Activated CD4-positive, alpha-beta memory T cell treated with anti-CD3 and anti-CD28 coated beads, Interleukin-2, amount 10 ng/mL, durations not matched to agents 7 days and 5 days (primary cell): ENCODE results near the gene MAD1L1. TPM values are rescaled to one million over a fixed set of nuclear protein-coding genes. Genes with fewer than 3 reads are reported as not detected.
"Not testable (repeated sequence)": the region's sequence is repeated elsewhere in the genome, so short reads cannot be mapped to it uniquely, and the experiment has no call there.

Source experiments
- CTCF ChIA-PET: fragments of 350-600 bp; sonication (Branson Sonifier 250); formaldehyde crosslinking; loops from one replicate; lab custom pipeline; 2021; ENCODE audit warnings: antibody characterized with exemption, inconsistent platforms; lab: Charles Lee
- POLR2A ChIA-PET: fragments of 350-600 bp; sonication (Branson Sonifier 250); formaldehyde crosslinking; loops from one replicate; lab custom pipeline; 2021; ENCODE audit warnings: antibody characterized with exemption; lab: Charles Lee
- DNase-seq: peaks from one replicate; pipeline ENCODE4 v3.0.0-alpha.2; 2020
- H3K27ac Mint-ChIP-seq: one replicate; pipeline ENCODE4 v1.8.0; 2021; ENCODE audit warnings: mild to moderate bottlenecking, mixed read lengths
- H3K27me3 Mint-ChIP-seq: one replicate; pipeline ENCODE4 v1.8.0; 2021; ENCODE audit warnings: mixed read lengths
- H3K36me3 Mint-ChIP-seq: one replicate; pipeline ENCODE4 v1.8.0; 2021; ENCODE audit warnings: low read depth, mixed read lengths
- H3K4me1 Mint-ChIP-seq: one replicate; pipeline ENCODE4 v1.8.0; 2021; ENCODE audit warnings: mixed read lengths
- H3K4me3 Mint-ChIP-seq: one replicate; pipeline ENCODE4 v1.8.0; 2021; ENCODE audit warnings: mild to moderate bottlenecking, mixed read lengths
- H3K9me3 Mint-ChIP-seq: one replicate; pipeline ENCODE4 v1.8.0; 2021; ENCODE audit warnings: mixed read lengths
- total RNA-seq, 2 experiments: library from RNA; stranded (reverse); gene quantifications; one replicate each; pipeline ENCODE4 v1.2.3, GENCODE V29; 2021

The MAD1L1 gene
- total RNA-seq, 2 experiments from 2014 or later = 120 to 136 TPM

DNA sequence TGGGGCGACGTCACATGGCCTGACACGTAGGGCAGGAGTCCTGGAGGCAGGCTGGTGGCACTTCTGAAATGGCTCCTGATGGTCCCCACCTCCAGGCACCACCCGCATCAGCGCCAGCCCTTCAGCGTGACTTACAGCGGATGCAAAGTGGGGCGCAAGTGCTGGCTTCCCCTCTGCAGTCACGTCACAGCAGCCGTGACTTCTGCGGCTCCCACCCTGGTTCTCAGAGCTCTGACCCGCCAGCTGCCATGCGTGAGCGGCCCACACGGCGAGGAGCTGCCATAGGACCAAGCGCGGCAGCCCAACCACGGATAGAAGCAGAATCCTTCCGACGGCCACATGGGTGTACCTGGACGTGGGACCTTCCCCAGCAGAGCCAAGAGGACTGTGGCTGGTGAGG, 403.6 kb downstream of the MAD1L1 start:
- no peak overlapping the region for H3K27ac Mint-ChIP-seq
- H3K36me3 Mint-ChIP-seq = peaks cover 16% of the 10 kb centered on the region
- DNase-seq = no peak
- H3K27me3 Mint-ChIP-seq = no peaks in the 10 kb centered on the region
- ChIA-PET CTCF (no interaction called here), POLR2A (no interaction called here)
- H3K9me3 Mint-ChIP-seq = peaks cover 13% of the 10 kb centered on the region
- no peaks in the 10 kb centered on the region for H3K4me1 Mint-ChIP-seq
- H3K4me3 Mint-ChIP-seq = no peak overlapping the region

DNA sequence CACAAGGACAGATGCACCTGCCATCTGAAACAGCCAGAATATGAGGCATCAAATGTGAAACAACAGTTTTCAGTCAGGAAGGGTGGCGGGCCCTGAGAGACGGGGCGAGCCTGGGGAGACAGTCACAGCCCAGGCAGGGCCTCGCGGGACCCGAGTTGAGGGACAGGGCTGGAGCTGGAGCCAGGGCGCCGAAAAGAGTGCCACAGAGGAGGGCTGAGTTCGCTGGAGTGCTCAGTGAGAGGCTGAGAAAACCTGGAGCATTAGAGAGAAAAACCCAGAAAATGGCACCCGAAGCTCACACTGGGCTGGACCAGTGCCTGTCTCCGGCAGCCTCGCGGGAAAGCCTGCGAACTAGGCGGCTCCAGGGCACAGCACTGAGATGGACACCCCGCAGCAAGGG, 404.6 kb downstream of the MAD1L1 start:
- H3K27me3 Mint-ChIP-seq, H3K4me1 Mint-ChIP-seq, H3K4me3 Mint-ChIP-seq, DNase-seq, H3K27ac Mint-ChIP-seq, POLR2A ChIA-PET, CTCF ChIA-PET: not testable (repeated sequence)
- H3K36me3 Mint-ChIP-seq = peaks cover 12% of the 10 kb centered on the region
- peaks cover 11% of the 10 kb centered on the region for H3K9me3 Mint-ChIP-seq

DNA sequence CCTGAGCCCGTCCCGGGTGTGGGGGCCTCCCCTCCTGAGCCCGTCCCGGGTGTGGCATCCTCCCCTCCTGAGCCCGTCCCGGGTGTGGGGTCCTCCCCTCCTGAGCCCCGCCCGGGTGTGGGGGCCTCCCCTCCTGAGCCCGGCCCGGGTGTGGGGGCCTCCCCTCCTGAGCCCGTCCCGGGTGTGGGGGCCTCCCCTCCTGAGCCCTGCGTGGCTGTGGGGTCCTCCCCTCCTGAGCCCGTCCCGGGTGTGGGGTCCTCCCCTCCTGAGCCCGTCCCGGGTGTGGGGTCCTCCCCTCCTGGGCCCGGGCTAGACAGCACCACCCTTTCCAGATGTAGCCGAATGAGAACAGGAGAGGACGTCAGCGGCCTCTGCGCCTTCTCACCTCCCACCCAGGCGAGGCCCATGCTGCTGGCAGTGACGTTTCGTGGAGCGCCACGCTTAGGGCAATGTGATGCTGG, 405.2 kb downstream of the MAD1L1 start:
- H3K9me3 Mint-ChIP-seq = peaks cover 11% of the 10 kb centered on the region
- peaks cover 10% of the 10 kb centered on the region for H3K36me3 Mint-ChIP-seq
- H3K4me1 Mint-ChIP-seq, H3K4me3 Mint-ChIP-seq, CTCF ChIA-PET, POLR2A ChIA-PET, H3K27me3 Mint-ChIP-seq, H3K27ac Mint-ChIP-seq, DNase-seq: not testable (repeated sequence)

DNA sequence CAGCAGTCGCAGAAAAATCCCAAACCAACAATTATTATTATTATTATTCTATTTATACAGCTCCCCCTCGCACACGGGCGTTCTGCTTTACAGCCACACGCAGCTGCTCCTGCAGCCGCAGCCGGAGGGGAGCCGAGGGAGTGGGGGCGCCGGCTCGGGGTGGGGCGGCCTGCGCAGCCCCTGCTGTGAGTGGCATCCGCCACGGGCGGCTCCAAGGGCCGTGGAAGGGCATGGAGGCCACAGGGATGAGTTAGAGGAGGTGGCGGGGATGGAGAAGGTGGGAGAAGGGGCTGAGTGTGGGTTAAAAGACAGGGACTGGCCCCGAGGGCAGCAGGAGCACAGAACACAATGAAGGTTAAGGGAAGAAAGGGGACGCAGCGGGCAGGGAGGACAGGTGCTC, 405.8 kb downstream of the MAD1L1 start:
- DNase-seq, H3K4me3 Mint-ChIP-seq, H3K27ac Mint-ChIP-seq, H3K4me1 Mint-ChIP-seq, H3K27me3 Mint-ChIP-seq, CTCF ChIA-PET, POLR2A ChIA-PET: not testable (repeated sequence)
- Mint-ChIP-seq H3K9me3 (peaks cover 11% of the 10 kb centered on the region), H3K36me3 (peaks cover 10% of the 10 kb centered on the region)

DNA sequence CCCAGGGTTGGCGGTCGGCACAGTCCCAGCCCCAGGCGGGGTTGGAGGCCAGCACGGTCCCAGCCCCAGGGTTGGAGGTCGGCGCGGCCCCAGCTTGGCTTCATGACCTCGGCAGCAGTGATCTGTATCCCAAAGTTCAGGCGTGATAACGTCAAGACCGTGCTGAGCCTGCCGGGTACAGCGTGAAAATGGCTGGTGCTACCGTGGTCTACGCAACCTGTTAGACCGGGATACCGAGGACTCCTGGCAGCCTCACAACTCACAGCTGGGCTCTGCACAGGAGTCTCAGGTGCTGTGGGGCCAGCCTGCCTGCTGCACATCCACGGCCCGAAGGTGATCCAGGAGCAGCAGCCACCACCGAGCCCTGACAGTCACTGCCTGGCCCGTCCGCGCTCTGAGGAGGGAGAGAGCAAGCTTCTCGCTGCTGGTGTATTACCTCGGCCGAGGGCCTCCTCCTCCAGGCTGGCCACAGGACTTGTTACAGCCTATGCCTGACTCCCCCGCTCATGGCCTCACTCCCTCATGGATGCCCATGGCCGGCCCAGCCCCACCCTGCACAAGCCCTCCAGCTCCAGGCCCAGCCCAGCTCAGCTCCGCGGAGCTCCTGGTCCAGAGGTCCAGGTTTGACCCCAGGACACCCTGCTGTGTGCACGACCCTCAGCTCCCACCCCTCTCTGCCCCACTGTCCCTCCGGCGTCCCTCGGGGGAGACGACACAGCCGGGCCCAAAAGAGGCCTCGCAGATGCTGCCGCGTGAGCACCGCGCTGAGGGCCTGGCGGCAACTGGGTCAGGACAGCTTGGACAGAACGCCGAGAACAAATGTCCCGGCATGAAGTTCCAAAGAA, 406.6 kb downstream of the MAD1L1 start:
- H3K27ac Mint-ChIP-seq = no peak overlapping the region
- H3K36me3 Mint-ChIP-seq = peaks cover 10% of the 10 kb centered on the region
- ChIA-PET POLR2A (no interaction called here), CTCF (no interaction called here)
- no peaks in the 10 kb centered on the region for H3K4me1 Mint-ChIP-seq
- no peak overlapping the region for H3K4me3 Mint-ChIP-seq
- H3K9me3 Mint-ChIP-seq = peaks cover 10% of the 10 kb centered on the region
- DNase-seq = no peak
- H3K27me3 Mint-ChIP-seq = peaks cover 4% of the 10 kb centered on the region

DNA sequence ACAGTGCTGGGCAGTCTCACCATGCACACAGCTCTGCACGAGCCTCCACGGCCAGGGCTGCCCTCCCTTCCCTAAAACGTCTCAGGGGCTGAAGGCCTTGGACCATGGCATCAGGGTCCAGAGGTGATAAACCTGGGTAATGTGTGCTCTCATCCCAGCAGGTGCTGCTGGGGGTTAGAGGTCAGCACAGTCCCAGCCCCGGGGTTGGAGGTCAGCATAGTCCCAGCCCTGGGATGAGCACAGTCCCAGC, 407.2 kb downstream of the MAD1L1 start:
- H3K4me3 Mint-ChIP-seq, H3K9me3 Mint-ChIP-seq, POLR2A ChIA-PET, CTCF ChIA-PET, H3K27ac Mint-ChIP-seq, H3K4me1 Mint-ChIP-seq, H3K27me3 Mint-ChIP-seq, DNase-seq: not testable (repeated sequence)
- peaks cover 10% of the 10 kb centered on the region for H3K36me3 Mint-ChIP-seq

DNA sequence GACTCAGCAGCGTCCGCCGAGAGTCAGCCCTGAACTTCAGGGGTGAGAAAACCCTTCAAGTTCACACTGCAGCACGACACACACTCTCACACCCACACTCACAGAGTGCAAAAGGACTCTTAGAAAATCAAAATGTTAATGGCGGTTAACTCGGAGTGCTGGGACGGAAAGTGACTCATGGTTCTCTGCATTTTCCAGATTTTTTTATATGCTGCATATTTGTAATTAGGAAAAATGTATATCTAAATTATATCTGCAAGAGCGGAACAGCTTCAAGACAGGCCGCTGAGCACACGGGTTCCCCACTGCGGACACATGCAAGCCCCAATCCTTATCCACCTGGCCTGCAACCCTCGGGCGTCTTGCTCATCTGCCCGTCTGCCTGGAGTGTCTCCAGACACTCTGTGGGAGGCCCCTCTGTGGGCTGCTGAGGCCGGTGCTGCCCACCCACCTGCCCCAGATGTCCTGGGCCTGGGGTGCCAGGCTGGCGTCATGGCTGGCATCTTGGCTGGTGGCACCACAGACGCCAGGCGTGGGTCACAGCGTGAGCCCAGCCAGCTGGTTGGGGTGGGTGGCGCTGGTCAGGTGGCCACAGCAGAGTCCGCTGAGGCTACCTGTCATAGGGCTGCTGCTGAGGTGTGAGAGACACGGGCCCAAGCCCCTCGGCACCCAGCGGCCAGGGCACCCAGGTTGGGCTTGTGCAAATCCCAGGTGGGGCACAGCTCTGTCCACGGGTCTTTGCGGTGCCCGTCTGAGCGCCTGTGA, 407.7 kb downstream of the MAD1L1 start:
- POLR2A ChIA-PET, DNase-seq, H3K27ac Mint-ChIP-seq, H3K4me3 Mint-ChIP-seq, CTCF ChIA-PET, H3K27me3 Mint-ChIP-seq, H3K9me3 Mint-ChIP-seq, H3K4me1 Mint-ChIP-seq: not testable (repeated sequence)
- peaks cover 10% of the 10 kb centered on the region for H3K36me3 Mint-ChIP-seq

DNA sequence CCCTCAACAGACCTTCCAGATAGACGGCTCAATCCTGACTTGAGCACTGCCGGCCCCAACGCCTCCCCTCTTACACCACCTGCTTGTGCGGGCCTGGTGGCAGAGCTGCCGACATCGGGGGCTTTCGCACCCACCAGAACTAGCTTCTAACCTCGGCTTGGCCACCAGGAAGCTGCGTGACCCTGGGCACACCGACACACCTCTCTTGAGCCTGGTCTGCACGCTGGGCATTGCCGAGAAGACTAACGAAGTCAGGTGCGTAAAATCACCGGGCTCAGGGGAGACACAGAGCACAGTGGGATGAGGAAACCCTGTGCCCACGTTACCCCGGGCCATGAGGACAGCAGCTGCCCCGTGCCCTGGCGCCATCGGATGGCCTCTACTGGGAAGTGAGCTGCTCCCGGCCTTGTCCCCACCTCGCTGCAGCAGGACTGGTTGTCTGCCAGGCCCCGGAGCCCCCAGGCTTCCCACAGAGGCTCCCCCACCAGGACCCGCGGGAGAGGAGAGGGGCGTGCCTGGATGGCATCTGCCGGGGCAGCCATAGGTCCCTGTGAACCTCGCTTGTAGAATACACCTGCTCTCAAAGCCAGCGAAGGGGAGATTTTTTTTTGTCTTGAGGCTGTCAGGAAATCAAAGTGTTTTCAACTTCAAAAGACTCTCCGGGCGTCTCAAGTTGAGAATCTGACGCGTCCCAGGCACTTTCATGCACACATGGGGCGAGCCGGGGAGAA, 408.4 kb downstream of the MAD1L1 start:
- H3K36me3 Mint-ChIP-seq, POLR2A ChIA-PET, H3K4me1 Mint-ChIP-seq, CTCF ChIA-PET, H3K9me3 Mint-ChIP-seq, H3K4me3 Mint-ChIP-seq, DNase-seq, H3K27ac Mint-ChIP-seq: not testable (repeated sequence)
- H3K27me3 Mint-ChIP-seq = peaks cover 12% of the 10 kb centered on the region

DNA sequence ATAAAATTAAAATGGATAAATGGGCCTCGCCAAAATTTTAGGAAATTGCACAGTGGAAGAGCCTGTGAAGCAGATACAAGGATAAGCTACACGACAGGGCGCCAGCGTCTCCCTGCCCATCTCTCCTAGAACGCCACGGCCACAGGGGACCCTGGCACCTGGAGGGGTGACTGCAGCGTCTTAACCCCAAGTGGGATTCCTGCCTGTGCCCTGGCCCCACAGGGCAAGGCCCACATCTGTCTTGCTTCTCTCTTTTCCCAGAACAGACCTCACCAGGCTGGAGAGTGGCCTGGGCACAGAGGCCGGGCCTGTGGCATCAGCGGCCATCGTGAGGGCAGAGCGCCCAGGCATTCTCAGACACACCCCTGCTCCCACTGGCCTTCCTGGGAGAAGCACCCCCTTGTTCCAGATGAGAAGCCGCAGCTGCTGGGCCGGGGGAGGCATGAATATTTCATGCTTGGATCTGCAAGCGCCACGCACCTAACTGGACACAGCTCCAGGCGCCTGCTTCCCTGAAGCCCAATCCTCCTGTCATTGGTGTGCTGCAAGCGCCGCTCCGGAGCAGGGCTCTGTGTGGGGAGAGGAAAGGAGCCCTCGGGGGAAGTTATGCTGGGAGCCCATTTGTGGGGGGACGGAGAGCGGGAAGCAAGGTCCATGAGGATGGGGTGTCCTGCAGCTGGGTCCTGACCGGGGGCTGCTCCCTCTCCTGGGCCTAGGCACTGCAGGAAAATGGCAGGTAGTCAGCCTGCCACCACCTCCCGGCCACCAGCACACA, 409.2 kb downstream of the MAD1L1 start:
- no peak for DNase-seq
- Mint-ChIP-seq H3K9me3 (peaks cover under 1% of the 10 kb centered on the region), H3K27me3 (peaks cover 14% of the 10 kb centered on the region), H3K4me1 (peaks cover 8% of the 10 kb centered on the region), H3K27ac (no peak overlapping the region), H3K36me3 (peaks cover 2% of the 10 kb centered on the region), H3K4me3 (no peak overlapping the region)
- POLR2A ChIA-PET = no interaction called here
- CTCF ChIA-PET = no interaction called here

DNA sequence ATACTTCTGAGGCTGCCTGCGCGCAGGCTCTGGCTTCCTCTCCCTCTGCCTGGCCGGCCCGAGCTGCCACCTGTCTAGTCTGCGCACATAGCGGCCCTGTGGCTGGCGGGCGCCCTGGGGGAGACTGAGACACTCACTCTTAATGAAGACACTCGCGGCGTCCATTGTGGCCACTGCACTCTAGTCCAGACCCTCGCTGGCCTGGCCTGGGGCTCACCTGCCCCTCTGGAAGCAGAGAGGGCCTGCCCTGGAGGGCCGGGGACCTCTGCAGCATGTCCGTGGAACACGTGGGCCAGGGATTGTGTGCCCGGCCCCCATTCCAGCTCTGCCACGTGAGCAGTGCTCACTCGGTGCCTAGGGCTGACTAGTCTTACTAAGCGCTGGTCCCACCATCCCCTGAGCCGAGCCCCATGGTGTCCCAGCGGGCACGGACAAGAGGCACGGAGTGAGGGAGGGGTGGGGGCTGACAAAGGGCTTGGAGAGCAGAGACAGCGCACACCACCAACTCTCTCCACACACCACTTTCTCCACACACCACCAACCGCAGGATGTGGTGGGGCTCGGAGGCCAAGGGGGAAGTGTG, 413.4 kb downstream of the MAD1L1 start:
- POLR2A ChIA-PET = no interaction called here
- DNase-seq = peak; percentile 27
- Mint-ChIP-seq H3K36me3 (no peaks in the 10 kb centered on the region), H3K4me1 (peaks cover 8% of the 10 kb centered on the region), H3K9me3 (no peaks in the 10 kb centered on the region), H3K27me3 (peaks cover 14% of the 10 kb centered on the region), H3K4me3 (no peak overlapping the region), H3K27ac (no peak overlapping the region)
- CTCF ChIA-PET = no interaction called here

DNA sequence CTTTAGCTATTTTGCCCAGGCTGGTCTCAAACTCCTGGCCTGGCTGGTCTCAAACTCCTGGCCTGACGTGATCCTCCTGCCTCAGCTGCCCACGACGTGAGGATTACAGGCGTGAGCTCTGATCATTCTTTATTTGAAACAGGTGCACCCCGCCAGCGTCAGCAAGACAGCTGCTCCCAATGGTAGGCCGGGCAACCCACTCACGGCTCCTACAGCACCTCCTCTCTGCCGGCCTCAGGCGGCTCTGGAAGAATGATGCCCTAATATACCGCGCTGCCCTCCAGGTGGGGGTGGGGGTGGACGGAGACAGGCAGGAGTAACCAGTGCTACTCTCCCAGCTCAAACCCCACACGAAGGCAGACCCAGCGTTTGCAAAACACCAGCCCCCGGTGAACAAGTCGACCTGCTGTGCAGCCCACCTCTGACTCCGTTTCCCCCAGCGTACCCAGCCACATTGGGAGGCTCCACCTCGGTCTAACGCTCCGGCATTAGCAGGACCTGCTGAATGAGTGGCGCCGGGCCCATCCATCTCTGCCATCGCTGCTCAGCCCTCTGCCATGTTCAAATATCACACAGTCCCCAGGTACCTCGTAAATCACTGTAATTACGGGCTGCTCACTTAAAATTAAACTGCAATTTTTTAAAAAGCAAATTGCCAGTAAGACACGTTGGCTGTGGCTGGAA, 414.0 kb downstream of the MAD1L1 start:
- Mint-ChIP-seq H3K4me3 (no peak overlapping the region), H3K36me3 (no peaks in the 10 kb centered on the region), H3K4me1 (peaks cover 8% of the 10 kb centered on the region), H3K9me3 (no peaks in the 10 kb centered on the region), H3K27ac (no peak overlapping the region), H3K27me3 (peaks cover 14% of the 10 kb centered on the region)
- ChIA-PET POLR2A (no interaction called here), CTCF (no interaction called here)
- DNase-seq = peak; percentile 8

DNA sequence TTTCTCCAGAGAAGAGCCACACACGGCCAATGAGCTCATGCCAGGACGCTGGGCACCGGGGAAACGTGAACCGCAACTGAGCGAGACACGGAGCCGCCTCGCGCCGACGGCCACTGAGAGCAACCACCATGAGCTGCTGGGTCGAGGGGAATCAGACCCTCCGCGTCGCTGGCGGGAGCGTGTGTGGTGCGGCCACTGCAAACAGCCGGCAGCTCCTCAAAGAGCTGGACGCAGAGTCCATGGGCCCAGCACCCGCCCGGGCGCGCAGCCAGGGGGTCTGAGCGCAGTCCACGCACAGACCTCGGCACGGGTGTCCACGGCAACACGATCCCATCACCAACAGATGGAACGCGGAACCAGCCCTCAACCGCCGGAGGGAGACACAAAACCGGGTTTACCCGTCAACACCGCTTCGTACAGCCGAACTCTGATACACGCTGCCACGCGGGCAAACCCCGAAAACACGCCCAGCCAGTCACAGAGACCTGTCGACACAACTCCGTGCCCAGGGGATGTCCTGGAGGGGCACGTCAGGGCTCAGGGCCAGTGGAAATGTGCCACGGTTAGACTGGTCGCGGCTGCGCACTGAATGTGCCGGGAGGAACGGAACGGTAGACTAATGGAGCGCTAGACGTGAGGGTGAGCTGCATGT, 415.6 kb downstream of the MAD1L1 start:
- CTCF ChIA-PET = no interaction called here
- DNase-seq = peak; percentile 14
- Mint-ChIP-seq H3K9me3 (no peaks in the 10 kb centered on the region), H3K36me3 (no peaks in the 10 kb centered on the region), H3K4me3 (no peak overlapping the region), H3K27me3 (peaks cover 14% of the 10 kb centered on the region), H3K27ac (no peak overlapping the region), H3K4me1 (peaks cover 8% of the 10 kb centered on the region)
- POLR2A ChIA-PET = no interaction called here
